Activated naive CD4-positive, alpha-beta T cell treated with anti-CD3 and anti-CD28 coated beads for 36 hours (primary cell): ENCODE data around the gene ITPR1. TPM values are rescaled to one million over a fixed set of nuclear protein-coding genes. Genes with fewer than 3 reads are reported as not detected.
A peak's percentile ranks its signal among the peaks of the same experiment; 100 is the strongest.

ENCODE experiments used
- CTCF ChIA-PET: fragments of 350-600 bp; sonication (Branson Sonifier 250); formaldehyde crosslinking; loops from one replicate; lab custom pipeline; 2021; ENCODE audit warnings: antibody characterized with exemption; lab: Charles Lee
- DNase-seq: peaks from one replicate; pipeline ENCODE4 v3.0.0-alpha.2; 2020
- H3K27ac Mint-ChIP-seq: one replicate; pipeline ENCODE4 v1.8.0; 2021; ENCODE audit warnings: mild to moderate bottlenecking, mixed read lengths
- H3K27me3 Mint-ChIP-seq: one replicate; pipeline ENCODE4 v1.8.0; 2021; ENCODE audit warnings: low read depth, mixed read lengths
- H3K36me3 Mint-ChIP-seq: one replicate; pipeline ENCODE4 v1.8.0; 2021; ENCODE audit warnings: low read depth, mixed read lengths
- H3K4me1 Mint-ChIP-seq: one replicate; pipeline ENCODE4 v1.8.0; 2021; ENCODE audit warnings: low read depth, mixed read lengths
- H3K4me3 Mint-ChIP-seq: one replicate; pipeline ENCODE4 v1.8.0; 2021; ENCODE audit warnings: mild to moderate bottlenecking, moderate library complexity, mixed read lengths
- H3K9me3 Mint-ChIP-seq: one replicate; pipeline ENCODE4 v1.8.0; 2021; ENCODE audit warnings: mixed read lengths
- intact Hi-C: fragments of 100-400 bp; cut with micrococcal nuclease; formaldehyde crosslinking; loops from one replicate; pipeline ENCODE4 v1.15.1; 2023
- total RNA-seq, 2 experiments: library from RNA; stranded (reverse); gene quantifications; one replicate each; pipeline ENCODE4 v1.2.3, GENCODE V29; 2021

ITPR1 gene
- total RNA-seq, 2 experiments from 2014 or later = 38.5 to 41.1 TPM

DNA sequence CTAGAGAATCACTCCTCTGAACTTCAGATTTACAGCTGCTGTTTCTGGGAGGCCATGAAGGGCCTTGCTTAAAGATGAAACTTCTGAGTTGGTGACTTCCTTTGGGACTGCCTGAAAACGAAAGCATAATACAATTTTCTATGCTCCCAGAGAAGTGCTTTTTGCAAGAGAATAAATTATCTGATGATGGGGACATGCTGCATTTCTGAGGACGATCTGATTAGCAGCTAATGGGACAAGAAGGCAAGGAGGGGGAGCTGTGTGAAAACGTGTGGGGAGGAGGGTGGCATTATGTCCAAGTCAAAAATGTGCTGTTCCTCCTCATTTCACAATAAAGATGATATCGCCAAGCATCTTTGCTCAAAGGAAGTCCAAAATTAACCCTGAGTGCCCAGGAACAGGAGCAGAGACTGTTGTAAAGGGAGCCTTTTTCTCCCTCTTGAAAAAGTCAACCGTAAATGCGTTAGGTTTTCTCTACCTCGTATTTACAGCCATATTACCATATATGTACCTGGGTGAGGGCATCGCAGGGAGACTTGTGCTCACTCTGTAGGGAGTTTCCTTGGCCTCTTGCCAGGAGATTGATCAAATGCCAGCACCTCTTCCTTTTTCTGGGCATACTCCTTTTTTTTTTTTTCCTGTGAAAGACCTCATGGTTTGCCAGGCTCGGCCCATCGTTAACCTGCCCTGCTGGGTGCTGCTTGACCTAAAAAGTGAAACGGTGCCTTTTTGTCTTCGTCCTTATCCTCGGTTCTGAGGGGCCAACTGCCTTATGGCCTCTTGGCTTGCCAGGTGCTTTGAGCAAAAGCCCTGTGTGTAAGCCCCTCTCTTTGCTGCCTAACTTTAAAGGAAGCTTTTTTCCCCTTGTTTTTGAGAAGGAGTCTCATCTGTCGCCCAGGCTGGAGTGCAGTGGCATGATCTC lies 11.5 kb downstream of the ITPR1 start:
- H3K36me3 Mint-ChIP-seq = peaks cover 10% of the 10 kb centered on the region
- intact Hi-C loops = loop anchor here (1.0 kb wide), 2 partner anchors 8 to 15 kb away; no protein-coding TSS in a partner anchor

DNA sequence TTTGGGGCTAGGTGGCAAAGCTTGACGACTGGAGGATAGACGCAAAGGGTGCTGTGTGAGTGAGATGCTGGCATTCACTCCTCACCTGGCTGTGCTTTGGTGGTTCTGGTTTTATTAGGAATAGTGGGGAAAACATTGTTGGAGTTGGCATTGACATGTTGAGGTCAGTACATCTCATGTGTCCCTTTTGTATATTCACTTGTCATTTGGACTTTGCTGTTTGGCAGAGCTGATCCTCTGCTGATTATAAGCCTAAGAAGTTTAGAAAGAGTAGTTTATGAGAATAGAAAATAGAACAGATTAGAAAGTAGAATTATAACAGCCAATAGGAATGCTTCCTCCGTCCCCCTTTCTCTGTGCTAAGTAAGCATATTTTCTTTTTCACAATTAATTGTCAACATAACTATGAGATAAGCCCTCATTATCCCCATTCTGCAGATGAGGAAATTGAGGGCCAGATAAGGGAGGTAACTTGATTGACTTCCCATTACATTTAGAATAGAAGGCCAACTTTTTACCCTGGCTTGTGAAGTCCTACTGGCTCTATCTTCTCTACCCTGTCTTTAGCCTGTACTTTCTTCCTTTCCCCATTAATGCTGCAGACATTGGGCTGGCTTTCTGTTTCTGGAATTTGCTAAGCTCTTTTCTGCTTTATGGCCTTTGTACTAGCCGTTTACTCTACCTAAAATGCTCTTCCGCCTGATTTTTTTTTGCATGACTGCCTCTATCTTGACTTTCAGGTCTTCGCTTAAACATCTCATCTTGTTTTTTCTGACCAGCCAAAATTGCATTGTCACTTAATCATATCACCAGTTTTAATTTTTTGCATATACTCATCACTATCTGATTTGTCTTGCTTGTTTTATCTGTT lies 12.8 kb downstream of the ITPR1 start:
- no peak overlapping the region for H3K4me3 Mint-ChIP-seq
- no peak for DNase-seq
- no peak overlapping the region for H3K27ac Mint-ChIP-seq
- H3K9me3 Mint-ChIP-seq = no peaks in the 10 kb centered on the region
- CTCF ChIA-PET = interaction anchor here (2.2 to 2.9 kb wide), 2 partner anchors 11 to 155 kb away, joined by 6 to 18 read pairs; partner anchors contain the start of gene ITPR1
- H3K27me3 Mint-ChIP-seq = no peaks in the 10 kb centered on the region
- H3K4me1 Mint-ChIP-seq = peaks cover 45% of the 10 kb centered on the region
- H3K36me3 Mint-ChIP-seq = peaks cover 8% of the 10 kb centered on the region
- intact Hi-C loops = no loop called here

More for the DNA sequence above, 11.5 kb downstream of the ITPR1 start:
- Mint-ChIP-seq H3K27me3 (no peaks in the 10 kb centered on the region), H3K27ac (peak overlapping the region; percentile 74), H3K9me3 (no peaks in the 10 kb centered on the region), H3K4me1 (peaks cover 45% of the 10 kb centered on the region), H3K4me3 (peak overlapping the region; percentile 70)
- CTCF ChIA-PET = interaction anchor here (0.7 to 2.9 kb wide), 6 partner anchors 10 to 153 kb away, joined by 3 to 18 read pairs (median 4); partner anchors contain the start of gene ITPR1
- DNase-seq = peak; percentile 47

DNA sequence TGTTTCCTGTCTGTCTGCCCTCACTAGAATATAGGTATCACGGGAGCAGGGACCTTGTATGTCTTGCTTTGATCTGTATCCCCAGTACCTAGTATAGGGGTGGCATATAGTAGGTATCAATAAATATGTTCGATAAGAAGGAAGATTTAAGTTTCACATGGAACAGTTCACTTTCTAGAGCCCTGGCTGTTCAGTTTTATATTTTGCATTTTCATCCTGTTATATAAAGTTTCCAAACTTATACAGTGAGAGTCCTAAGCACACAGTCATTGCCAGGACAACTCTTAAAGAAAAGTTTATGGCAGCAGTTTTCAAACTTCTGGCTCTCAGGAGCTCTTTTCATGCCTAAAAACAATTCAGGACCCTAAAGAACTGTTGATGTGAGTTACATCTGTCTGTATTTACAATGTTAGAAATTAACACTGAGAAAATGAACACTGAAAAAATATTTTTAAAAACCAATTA lies 13.4 kb downstream of the ITPR1 start:
- Mint-ChIP-seq H3K4me3 (no peak overlapping the region), H3K27me3 (no peaks in the 10 kb centered on the region), H3K27ac (no peak overlapping the region), H3K4me1 (peaks cover 45% of the 10 kb centered on the region), H3K36me3 (peaks cover 8% of the 10 kb centered on the region), H3K9me3 (no peaks in the 10 kb centered on the region)
- intact Hi-C loops = no loop called here
- no peak for DNase-seq
- CTCF ChIA-PET = interaction anchor here (0.6 to 0.9 kb wide), 2 partner anchors 85 to 155 kb away, joined by 3 read pairs; no protein-coding TSS in a partner anchor

DNA sequence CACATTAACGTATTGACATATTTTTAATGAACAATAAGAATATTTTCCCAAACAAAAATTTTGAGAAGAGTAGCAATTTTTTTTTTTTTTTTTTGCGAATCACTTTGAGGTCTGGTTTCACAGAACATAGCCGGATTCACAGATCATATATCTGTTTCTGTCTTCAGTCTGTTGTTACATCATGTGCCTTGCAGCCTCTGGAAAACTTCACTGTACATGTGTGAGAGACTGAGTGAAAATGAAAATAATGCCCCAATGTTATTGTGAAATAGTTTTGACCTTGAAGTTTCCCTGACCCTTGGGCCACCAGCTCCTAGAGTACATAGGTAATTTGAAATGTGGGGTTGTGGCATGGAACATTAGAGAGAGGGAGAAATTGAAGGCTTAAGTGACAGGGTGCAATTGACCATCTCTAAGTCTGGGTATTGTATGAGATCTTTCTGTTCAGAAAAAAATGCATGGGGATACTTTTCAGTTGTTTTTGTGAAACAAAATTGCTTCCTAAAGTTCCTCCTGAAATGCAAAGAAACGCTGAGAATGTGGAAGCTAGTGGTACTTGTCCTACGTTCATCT lies 14.0 kb downstream of the ITPR1 start:
- Mint-ChIP-seq H3K9me3 (no peaks in the 10 kb centered on the region), H3K27ac (no peak overlapping the region), H3K36me3 (peaks cover 5% of the 10 kb centered on the region), H3K4me1 (peaks cover 46% of the 10 kb centered on the region), H3K27me3 (no peaks in the 10 kb centered on the region), H3K4me3 (no peak overlapping the region)
- DNase-seq = no peak
- CTCF ChIA-PET = interaction anchor here (0.6 to 0.9 kb wide), 2 partner anchors 85 to 156 kb away, joined by 3 read pairs; no protein-coding TSS in a partner anchor
- intact Hi-C loops = no loop called here

DNA sequence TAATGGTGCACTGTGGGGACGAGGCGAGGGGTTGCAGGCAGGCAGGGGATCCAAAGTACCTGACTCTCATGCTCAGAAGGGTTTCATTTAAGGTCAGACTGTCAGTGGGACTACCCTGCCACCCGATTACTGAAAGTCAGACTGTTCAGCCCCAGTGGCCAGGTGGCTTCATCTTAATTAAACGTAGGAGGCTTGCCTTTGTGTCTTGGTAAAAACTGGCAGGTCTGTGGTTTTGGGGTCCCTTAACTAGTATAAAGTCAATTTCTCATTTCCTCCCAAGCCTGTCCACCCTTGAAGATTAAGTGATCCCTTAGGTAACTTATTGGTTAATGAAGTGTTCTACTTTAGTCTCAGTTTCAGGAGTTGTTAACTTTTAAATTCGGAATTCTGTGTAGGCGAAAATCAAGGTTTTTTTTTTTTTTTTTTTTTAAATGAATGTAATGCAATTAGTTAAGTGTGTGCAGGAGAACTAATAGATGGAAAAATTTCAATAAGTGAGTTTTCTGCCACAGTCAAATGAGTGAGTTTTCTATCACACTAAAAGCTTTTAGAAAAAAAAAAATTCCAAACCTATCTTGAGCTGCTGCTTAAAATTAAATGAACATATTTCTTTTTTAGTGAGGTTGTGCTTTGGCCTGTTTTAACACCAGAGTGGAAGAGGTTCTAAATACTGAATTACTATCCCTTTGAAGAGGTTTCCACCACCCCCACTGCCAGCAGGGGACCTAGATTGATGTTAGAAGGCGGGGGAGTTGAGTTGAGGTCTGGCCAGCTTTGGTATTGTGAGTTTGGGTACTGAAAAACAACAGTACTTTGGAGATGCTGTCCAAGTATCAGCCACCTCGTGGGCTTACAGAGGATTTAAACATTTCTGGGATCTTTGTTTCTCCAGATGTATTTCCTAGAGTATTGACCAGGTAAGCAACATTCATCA lies 15.2 kb downstream of the ITPR1 start:
- CTCF ChIA-PET = interaction anchor here (0.7 to 0.9 kb wide), 2 partner anchors 59 to 123 kb away, joined by 3 read pairs; no protein-coding TSS in a partner anchor
- Mint-ChIP-seq H3K27me3 (no peaks in the 10 kb centered on the region), H3K36me3 (peaks cover 5% of the 10 kb centered on the region), H3K27ac (no peak overlapping the region), H3K9me3 (no peaks in the 10 kb centered on the region), H3K4me3 (no peak overlapping the region), H3K4me1 (peaks cover 44% of the 10 kb centered on the region)
- no peak for DNase-seq
- intact Hi-C loops = no loop called here

DNA sequence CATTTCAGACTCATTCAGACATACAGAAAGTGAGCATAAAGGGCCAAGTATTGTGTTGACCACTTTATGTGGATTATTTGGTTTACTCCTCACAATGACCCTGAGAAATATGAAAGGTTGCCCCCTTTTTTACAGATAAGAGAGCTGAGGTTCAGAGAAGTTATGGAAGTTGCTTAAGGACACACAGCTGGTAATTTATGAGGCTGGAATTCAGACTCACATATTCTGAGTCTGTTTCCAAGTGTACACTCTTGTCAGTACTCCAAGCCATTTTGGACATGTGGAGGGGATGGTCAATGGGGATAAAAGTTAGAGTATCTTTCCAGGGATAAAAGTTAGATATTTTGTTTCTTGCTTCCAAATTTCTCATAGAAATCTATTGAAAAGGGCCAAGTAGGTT lies 15.9 kb downstream of the ITPR1 start:
- peaks cover 5% of the 10 kb centered on the region for H3K36me3 Mint-ChIP-seq
- peaks cover 38% of the 10 kb centered on the region for H3K4me1 Mint-ChIP-seq
- H3K9me3 Mint-ChIP-seq = no peaks in the 10 kb centered on the region
- no peak overlapping the region for H3K4me3 Mint-ChIP-seq
- H3K27me3 Mint-ChIP-seq = no peaks in the 10 kb centered on the region
- no peak overlapping the region for H3K27ac Mint-ChIP-seq
- CTCF ChIA-PET = no interaction called here
- intact Hi-C loops = no loop called here
- DNase-seq = no peak

DNA sequence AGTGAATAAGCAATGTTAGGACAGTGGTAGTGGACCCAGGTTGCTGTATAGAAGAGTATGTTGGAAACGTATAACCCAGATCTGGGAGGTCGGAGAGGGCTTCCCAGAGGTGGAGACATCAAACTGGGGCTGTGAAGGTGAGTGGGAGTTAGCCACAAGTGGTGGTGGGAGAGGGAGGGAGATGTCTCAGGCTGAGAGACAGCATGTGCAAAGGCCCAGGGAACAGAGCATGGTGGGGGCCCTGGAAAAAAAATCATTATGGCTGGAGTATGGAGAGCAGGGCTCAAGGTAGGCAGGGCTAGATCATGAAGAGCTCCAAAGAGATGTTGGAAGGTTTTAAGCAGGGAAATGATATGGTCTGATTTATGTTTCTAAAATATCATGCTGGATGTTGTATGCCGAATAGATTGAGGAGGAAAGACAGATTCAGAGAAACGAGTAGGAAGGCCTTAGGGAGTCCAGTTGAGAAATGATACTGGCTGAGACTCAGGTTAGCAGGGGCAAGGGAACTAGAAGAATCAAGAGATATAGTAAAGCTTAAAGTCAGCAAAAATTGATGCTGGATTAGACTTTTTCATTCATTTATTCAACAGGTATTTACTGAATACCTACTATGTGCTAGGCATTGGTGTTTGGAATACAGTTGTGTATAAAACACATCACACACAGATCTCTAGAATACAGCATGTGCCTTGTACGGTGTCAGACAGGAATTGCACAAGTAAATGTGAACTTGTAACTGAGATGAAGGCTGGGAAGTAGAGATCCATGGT lies 17.0 kb downstream of the ITPR1 start:
- CTCF ChIA-PET = interaction anchor here (1.4 kb wide), 1 partner anchor 9 kb away, joined by 6 read pairs; no protein-coding TSS in a partner anchor
- intact Hi-C loops = no loop called here
- Mint-ChIP-seq H3K4me1 (peaks cover 29% of the 10 kb centered on the region), H3K36me3 (peaks cover 5% of the 10 kb centered on the region), H3K9me3 (no peaks in the 10 kb centered on the region), H3K4me3 (no peak overlapping the region), H3K27me3 (no peaks in the 10 kb centered on the region), H3K27ac (no peak overlapping the region)
- no peak for DNase-seq

DNA sequence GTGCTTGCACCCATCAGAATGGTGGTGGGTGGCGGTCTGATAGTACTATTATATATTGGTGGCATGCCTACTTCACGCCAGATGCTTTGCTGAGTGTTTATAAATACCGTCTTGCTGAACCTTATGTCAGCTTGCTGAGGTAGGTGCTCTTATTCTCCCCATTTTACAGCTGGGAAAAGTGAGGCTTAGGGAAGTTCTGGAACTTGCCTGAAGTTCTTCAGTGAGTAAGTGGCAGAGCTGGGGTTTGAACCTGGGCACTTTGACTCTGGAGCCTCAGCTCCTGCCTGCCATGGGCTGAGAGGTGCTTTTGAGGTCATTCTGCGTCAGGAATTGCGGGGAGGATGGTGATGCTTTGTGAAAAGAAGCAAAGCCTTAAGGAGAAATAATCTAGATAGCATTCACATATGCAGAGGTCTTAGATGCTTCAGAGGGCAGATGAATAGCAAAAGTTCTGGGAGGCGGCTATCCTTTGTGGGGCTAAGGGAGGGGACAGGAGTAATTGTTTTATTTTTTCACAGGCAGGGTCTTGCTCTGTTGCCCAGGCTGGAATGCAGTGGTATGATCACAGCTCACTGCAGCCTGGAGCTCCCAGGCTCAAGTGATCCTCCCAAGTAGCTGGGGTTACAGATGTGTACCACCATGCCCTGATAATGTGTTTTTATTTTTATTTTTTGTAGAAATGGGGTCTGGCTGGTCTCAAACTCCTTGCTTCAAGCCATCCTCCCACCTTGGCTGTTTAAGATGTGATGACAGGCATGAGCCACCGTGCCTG lies 18.5 kb downstream of the ITPR1 start:
- Mint-ChIP-seq H3K9me3 (no peaks in the 10 kb centered on the region), H3K36me3 (peaks cover 5% of the 10 kb centered on the region), H3K27ac (no peak overlapping the region), H3K27me3 (no peaks in the 10 kb centered on the region), H3K4me3 (no peak overlapping the region), H3K4me1 (peaks cover 23% of the 10 kb centered on the region)
- DNase-seq = no peak
- intact Hi-C loops = no loop called here
- CTCF ChIA-PET = no interaction called here

DNA sequence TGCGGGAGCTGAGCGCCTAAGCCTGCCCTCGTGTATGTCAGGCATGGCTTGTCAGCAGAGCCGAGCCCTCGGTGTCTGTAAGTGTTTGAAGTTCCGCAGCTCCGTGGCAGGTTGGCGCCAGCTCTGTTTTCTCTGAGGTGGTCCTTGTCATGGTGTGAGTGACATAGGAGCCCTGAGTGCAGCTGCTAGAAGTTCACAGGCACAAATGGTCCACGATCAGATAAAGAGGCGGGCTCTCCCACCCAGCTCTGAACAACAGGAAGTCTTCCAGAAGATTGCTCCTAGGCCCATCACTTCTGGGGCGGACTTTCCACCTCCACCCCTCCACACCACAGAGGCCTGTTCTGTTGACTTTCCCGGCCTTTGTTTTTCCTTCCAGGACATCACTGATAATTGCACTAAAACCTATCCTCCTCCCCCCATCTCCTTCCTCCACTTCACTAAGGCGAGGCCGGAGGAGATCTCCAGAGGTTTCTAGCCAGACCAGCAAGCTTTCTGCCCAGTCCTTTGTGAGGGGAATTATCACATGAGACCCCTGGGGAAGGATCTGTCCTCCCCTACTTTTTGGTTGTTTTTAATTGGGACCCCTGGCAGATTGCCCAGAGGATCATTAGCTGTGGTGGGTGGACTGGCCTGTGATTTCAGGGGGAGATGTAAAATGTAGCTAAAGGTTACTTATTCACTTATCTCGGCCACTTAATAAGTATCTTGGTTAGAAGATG lies 19.9 kb downstream of the ITPR1 start:
- CTCF ChIA-PET = interaction anchor here (0.8 to 2.7 kb wide), 2 partner anchors 120 to 162 kb away, joined by 4 to 13 read pairs; no protein-coding TSS in a partner anchor
- H3K36me3 Mint-ChIP-seq = peaks cover 4% of the 10 kb centered on the region
- H3K27me3 Mint-ChIP-seq = no peaks in the 10 kb centered on the region
- DNase-seq = no peak
- peaks cover 23% of the 10 kb centered on the region for H3K4me1 Mint-ChIP-seq
- no peak overlapping the region for H3K4me3 Mint-ChIP-seq
- no peaks in the 10 kb centered on the region for H3K9me3 Mint-ChIP-seq
- H3K27ac Mint-ChIP-seq = no peak overlapping the region
- intact Hi-C loops = no loop called here
